HG03097 (cell line): Measurements from ENCODE around the gene LIM2.
"Not testable (repeated sequence)": the region's sequence is repeated elsewhere in the genome, so short reads cannot be mapped to it uniquely, and the experiment has no call there.

Experiments
- ATAC-seq: cut with Tn5 transposase; IDR thresholded peaks from one replicate; pipeline ENCODE4 v1.9.1; 2021; ENCODE audit not compliant: unreplicated experiment, low FRiP score

The LIM2 gene

DNA sequence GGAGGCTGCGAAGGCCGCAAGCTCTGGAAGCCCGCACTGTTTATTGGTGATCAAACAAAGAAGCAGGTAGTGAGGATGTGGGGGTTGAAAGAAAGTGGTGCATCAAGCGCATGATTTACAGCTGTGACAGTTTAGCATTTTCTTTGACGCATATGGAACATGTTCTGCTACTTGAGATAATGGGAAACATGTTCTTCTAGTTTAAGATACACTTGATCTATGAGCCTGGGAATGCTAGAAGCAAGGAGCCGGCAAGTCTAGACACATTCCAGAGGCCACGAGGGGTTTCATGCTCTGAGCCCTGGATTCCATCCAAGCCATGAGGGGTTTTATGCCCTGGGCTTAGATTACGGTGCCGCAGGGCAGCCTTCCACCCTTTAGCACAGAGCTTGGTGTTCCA lies 9.7 kb upstream of the LIM2 start:
- not testable (repeated sequence) for ATAC-seq

DNA sequence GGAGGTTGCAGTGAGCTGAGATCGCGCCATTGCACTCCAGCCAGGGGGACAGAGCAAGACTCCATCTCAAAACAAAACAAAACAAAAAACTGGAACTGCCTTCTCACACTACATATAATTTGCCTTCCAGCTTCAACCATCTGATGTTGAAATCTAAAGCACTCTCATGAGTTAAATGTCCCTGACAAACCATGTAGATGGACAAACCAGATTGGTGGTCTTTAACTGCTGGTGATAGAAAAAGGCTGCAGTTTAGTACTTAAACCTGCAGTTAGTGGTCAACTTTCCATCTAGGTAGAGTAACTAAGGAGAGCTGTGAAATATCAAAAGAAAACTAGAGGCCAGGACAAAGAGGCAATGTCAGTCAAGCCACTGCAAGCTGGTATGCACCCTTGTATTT lies 8.4 kb upstream of the LIM2 start:
- no peak for ATAC-seq

DNA sequence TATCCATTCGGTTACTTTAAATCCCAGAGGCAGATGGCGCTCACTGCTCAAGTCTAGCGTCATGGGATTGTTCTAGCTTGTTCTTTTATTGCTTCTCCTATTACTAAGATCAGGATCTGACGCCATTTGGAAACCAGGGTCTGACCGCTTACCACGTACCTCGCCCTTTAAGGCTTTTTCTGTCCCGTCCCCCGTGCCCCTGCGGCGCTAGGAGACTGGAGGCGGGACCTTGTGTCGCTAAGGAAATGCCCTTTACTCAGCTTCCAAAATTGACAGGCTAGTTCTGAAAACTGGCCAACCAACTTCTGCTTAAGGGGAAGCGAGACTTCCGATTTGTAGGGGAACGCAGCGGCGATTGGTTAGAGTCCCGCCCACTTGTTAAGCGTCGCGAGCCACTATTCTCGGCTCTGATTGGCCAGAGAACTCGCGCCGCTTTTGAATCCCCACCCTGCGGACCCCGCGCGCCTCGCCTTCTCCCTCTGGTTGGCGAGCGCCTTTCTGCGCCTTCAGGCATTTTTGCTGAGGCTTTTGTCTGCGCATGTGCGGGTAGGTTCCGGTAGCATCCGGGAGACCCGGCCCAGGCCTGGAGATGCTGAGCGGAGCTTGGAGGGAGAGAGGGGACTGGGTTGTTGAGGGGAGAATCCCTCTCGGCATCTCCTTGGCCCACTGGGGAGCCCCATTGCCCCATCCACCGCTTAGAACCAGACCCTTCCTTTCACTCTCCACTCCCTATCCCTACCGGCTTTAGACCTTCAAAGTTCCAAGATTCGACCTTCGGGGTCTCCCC lies 6.5 kb upstream of the LIM2 start:
- peak; percentile 92 for ATAC-seq

DNA sequence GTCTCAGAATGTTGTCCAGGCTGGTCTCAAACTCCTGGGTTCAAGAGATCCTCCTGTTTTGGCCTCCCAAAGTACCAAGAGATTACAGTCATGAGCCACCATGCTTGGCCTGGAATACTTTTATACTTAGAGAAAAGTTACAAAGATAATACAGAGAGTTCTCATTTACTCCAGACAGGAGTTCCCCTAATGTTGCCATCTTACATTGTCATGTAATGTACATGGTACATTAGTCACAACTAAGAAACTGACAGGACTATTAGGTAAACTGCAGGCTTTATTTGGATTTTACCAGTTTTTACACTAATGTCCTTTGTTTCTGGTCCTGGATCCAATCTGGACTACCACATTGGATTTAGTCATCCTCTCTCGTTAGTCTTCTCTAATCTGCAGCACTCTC lies 4.9 kb upstream of the LIM2 start:
- ATAC-seq: no peak

DNA sequence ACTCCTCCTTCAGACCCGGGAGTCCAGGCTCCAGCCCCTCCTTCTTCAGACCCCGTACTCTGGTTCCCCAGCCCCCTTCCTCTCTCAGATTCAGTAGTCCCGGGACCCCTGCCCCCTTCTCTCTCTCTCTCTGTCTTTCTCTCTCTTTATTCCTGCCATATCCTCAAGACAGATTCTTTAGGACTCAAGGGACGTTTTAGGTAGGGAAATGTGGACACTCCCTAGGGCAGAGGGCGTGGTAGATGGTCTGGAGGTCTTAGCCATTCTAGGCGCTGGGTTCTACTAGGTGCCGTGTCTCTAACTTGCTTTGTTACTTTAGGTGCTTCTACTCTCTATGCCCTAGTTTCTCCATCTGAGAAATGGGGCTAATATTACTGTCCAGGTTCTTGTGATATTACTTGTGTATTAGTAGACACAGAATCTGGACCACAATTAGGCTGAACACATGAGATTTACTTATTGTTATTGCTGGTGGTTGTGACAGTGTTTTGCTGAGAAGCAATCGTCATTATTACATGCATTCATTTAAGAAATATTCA lies 3.4 kb upstream of the LIM2 start:
- no peak for ATAC-seq

DNA sequence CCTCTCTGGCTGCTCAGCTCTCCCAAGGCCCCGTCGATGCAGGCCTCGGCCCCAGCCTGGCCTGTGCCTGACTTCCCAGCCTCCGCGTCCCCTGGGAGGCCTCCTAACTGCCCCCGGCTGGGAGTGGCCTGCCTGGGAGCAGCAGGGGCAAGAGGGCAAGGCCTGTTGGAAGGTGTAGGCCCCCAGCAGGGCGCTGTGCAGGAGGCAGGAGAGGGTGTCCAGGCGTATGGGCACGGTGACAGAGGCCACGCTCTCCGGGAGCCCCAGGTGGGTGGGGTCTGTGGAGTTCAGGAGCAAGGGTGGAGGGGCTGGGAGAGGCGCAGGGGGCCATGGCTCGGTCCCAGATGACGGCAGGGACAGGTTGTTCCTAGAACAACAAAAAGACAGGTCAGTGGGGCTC lies 1.4 kb upstream of the LIM2 start:
- no peak for ATAC-seq

DNA sequence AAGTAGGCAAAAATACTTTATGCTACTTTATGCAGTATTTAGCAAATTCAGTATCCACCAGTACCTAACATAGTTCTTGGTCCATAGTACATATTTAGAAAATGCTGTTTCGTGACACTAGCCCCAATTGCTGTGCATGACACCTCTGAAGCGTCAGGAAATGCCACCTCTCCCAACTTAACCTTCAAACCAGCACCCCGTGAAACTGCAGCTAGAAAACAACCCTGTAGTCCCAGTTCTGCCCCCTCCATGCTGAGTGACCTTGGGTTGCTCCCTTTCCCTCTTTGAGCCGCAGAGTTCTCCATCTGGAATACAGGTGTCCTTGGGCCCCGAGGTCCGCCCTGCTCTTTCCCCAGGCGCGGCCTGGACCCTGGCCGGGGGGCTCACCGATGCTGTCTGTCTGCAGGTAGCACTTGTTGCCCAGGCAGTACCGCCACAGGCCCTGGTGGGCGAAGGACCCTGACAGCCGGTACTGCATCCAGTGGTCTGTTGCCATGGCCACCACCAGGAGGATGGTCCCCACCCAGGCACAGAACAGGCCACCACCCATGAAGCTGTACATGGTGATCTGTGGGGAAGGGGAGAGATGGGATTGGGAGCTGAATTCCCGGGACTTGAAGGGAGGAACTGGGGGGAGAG lies 773 bp downstream of the LIM2 start:
- no peak for ATAC-seq

DNA sequence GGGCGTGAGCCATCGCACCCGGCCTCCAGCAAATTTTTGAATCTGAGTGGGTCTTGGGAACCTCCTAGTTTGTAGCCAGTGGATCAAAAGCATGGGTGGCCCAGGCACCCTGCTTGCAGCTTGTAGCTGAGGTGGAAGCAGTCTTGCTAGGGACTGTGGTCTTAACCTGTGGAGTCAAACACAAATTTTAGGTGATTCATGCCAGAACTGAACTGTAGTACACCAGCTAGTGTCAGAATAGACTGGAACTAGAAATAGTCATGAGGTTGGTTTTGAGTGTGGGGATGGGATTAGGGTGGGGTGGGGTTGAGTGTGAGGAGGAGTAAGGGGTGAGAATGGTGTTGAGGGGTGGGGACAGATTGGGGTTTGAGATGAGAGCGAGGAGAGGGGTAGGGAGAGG lies 5.8 kb downstream of the LIM2 start:
- no peak for ATAC-seq

DNA sequence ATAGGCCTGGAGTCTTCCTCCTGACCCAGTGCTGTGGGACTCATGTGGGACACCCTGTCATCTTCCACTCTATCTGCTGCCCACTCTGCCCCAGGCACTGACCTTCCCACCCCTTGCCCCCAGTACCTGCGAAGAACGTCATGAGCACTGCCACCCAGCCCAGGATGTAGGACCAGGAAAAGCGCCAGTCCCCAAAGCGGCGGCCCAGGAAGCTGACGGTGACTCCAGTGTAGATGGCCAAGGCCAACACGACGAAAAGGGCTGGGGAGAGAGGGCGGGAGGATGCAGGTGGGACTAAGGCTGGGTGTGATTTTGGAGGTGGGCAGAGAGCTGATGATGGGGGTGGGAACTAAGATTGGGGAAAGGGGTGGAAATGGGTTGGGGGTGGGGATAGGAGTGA lies 7.4 kb downstream of the LIM2 start:
- no peak for ATAC-seq

DNA sequence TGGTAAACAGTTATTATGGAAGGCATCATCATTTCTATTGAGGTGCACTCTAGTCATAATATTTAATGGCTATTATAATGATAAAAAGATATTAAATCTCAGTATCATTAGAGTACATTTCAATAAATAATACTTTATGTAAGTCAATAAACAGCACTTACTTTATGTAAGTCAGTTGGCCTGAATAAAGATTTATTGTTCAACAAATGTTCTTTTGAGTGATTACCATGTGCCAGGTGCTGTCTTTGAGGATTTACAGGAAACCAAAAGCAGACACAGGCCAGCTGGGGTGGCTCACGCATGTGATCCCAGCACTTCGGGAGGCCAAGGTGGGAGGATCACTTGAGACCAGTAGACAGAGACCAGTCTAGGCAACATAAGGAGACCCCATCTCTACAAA lies 10.4 kb downstream of the LIM2 start:
- ATAC-seq: no peak

DNA sequence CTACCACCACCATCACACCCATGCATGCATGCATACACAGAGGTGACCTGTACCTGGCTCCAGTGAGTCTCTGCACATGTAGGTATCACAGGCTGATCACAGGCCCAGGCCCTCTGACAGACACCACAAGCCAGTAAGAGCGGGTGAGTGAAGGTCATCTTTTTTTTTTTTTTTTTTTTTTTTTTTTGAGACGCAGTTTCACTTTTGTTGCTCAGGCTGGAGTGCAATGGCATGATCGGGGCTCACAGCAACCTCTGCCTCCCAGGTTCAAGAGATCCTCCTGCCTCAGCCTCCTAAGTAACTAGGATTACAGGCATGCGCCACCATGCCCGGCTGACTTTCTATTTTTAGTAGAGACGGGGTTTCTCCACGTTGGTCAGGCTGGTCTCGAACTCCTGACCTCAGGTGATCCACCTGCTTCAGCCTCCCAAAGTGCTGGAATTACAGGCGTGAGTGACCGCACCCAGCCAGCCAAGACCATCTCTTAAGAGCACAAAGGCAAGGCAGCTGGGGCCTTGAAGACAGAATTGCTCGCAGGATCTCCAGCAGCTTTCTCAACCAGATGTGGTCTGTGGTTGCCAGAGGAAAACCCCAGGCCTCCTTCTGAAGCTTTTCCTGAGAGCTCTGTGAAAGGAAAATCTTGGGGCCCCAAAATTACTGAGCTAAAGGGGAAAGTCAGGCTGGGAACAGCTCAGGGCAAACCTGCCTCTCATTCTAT lies 12.1 kb downstream of the LIM2 start:
- ATAC-seq: no peak

DNA sequence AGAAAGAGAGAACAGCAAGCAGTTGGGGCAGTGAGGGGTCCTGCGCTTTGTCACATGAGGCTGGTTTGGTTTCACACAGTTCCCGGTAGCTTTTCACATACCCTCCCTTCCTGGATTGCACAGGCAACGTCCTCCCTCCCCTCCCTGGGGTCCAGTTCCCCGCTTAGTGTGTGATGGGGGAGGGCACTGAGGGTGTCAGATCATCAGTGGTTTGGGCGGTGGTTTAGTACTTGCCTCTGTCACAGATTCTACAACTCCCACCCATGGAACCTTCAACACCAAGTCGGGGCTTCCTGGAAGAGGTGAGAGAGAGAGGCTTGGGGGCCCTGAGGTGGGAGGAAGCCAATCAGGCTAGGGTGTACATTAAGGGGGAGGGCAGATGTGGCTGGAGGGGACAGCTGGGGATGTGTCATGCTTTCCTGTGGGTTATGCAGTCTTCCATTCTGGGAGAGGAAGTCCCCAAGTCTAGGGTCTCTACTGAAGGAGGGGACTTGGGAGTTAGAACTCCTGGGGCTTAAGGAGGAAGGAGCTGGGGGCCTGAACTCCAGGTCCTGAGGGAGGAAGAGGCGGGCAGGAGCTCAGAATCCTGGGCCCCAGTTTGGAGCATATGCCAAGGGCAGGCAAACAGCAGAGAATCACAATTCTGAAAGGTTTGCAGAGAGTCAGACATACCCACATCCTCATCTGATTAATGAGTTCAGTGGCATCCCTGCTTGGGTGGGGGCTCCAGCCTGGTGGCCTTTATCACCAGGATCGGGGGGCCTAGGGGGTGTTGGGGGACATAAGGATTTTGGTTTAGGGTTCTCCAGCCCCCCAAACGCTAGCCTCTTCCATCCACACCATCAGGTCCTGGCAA lies 14.9 kb downstream of the LIM2 start, which contains the start of gene NKG7:
Gene NKG7 (minus strand): TSS at position 6 of the 856 bp plus-strand sequence. CDS start 119 bp downstream, outside the sequence.
- no peak for ATAC-seq

DNA sequence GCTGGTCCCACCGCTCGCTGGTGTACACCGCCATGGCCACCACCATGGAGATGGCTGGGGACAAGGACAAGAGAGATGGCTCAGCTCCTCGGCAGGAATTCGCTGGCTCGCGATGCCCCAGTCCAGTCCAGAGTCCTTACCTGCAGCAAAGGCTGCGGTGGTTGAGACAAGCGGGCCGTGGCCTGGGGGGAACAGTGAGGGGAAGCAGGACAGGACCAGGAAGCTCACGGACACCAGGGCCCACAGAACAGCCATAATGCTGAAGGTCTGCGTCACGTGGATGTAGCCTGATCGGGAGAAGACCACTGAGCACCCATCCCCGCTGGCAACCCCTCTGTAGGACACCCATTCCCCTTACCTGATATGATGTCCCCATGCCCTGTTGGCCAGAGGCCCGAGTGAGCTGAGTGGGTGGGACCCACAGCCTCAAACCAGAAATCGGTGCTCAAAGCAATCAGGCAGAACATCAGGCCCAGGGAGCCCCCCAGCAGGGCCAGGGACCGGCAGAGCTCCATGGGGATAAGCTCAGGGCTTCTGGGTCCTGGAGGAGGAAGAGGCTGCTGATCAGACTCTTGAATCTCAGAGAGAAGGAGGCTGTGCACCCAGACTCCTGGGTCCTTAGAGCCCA lies 15.6 kb downstream of the LIM2 start:
- no peak for ATAC-seq

DNA sequence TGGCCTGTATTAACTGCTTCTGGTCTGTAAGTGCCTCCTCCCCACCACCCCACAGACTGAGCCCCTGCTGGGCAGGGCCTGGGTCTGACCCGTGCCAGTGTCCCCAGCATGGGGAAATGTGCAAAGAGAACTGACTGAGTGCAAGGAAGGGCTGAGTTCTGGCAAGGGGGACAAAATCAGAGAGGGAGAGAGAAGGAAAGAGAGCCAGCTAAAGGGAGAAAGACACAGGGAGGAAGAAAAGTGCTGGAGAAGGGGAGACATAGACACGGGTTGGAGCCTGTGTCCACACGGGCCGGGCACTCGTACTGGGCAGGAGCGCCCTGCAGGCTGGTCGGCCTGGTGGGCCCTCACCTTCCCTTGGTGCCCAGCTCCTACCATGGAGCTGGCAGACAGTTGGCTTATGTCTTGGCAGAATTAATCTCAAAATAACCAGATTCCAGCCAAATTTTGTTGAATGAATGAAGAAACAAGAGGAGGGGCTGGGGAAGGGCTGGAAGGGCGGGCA lies 16.5 kb downstream of the LIM2 start:
- ATAC-seq: no peak

DNA sequence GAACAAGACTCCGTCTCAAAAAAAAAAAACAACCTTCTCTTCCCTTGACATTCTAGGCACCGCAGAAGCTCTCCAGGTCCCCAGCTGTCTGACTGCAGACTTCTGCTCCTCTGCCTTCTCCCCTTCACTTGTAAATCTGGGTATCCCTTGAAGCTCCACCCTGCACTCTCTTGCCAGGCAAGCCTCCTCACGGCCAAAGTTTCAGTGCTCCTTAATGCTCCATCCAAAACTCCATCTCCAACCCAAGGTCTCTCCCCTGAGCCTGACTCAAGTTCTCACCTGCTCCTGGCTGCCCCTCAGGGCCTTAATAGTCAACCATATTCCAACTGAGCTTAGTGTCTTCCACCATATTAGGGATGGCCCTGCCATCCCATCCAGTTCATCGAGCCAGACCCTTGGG lies 17.5 kb downstream of the LIM2 start:
- no peak for ATAC-seq

DNA sequence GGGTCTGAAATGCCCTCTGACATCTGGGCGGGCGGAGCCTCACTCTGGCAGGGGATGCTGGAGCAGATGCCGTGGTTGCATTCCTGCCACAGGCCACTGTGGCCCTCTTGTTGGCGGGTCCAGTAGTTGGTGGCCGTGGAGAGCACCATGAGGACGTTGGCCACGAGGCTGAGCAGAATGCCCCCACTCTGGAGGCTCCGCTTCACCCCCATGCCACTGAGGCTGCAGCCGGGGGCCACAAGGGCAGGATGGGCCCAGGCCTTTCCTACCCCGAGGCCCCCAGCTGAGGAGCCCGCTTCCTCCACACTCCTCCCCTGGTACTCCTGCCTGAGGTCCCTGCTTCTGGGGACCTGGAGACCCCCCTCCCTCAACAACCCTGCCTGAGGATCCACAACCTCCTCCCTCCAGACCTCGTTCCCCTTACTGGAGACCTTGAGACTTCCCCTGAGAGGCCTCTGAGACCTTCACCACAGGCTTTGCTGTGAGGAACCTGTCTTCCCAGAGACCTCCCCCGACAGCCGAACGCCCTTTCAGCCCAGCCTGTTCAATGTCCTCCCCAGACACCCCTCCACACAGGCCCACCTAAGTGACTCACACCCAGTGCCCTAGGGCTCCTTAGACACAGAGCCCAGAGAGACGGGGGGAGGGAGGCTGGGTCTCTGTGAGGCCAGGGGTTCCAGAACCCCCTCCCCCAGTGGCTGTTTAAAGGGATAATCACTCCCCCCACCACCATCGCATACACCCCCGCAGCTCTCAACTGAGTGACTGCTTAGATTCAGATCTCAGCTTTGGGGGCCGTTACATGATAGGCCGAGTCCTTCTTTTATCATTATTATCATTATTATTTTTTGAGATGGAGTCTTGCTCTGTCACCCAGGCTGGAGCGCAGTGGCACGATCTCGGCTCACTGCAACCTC lies 19.1 kb downstream of the LIM2 start, which contains the start of gene CLDND2:
Gene CLDND2 (minus strand): TSS at position 638 of the 917 bp plus-strand sequence. CDS start 426 bp downstream, at position 212.
- ATAC-seq: no peak

DNA sequence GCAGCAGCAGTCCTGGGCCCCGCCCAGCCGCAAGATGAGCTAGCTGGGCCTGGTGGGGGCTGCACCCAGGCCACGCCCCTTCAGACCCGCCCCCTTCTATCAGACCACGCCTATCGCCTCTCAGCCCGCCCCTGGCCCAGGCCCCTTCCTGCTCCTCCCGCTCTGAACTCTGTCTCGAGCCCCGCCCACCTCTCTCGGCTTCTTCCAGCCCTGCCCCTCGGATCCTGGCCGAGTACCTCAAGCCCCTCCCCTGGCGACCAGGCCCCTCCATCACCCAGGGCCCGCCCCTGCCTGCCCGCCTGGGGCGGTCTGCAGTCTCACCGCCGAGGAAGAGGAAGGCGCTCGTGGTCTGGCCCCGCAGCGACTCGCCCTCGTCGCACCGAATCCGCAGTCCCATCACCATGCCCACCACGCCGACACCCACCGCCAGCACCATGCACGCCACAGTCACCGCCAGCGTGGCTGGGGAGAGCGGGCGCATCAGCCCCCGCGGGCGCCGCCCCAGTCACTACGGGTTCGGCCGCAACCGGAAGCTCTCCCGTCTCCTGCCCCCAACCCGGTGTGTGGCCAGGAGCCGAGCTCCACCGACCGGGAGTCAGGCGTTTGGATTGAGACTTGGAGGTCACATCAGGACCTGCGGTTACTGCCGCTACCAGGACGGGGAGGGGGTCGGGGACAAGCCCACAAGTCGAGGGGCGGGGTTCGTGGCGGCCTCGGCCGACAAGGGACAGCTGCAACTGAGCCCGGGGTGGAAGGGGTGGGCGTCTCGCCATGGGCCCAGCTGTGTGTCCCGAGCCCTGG lies 20.0 kb downstream of the LIM2 start:
- ATAC-seq: peak; percentile 58

DNA sequence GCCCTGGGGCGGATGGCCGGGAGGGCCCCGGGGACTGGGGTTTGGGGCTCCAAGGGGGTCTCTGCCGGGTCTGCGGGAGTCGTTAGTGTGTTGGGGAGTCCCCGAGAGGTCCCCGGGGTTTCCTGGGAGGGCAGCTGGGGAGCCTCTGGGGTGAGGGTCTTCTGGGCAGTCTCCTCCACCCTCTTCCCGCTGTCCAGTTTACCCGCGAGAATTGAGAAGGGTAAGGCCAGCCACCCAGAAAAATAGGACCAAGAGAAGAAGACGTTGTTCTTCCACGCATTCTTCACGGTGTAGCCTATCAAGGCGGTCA lies 20.6 kb downstream of the LIM2 start:
- no peak for ATAC-seq
